Neural crest cell (in vitro differentiated cells): Measurements from ENCODE around the gene D2HGDH. TPM values are rescaled to one million over a fixed set of nuclear protein-coding genes. Genes with fewer than 3 reads are reported as not detected.

Experiments
- DNase-seq: peaks from one replicate; pipeline ENCODE4 v3.0.0; 2021; ENCODE audit warnings: low read depth, mixed read lengths, low spot score
- H3K27ac Mint-ChIP-seq: one replicate; pipeline ENCODE4 v1.8.0; 2021; ENCODE audit warnings: mild to moderate bottlenecking, mixed read lengths; ENCODE audit not compliant: unreplicated experiment
- H3K27me3 Mint-ChIP-seq: 2 replicates; pipeline ENCODE4 v1.8.0; 2021; ENCODE audit warnings: low read depth, mild to moderate bottlenecking, mixed read lengths
- H3K36me3 Mint-ChIP-seq: 2 replicates; pipeline ENCODE4 v1.8.0; 2021; ENCODE audit warnings: low read depth, mild to moderate bottlenecking, mixed read lengths
- H3K4me1 Mint-ChIP-seq: 2 replicates; pipeline ENCODE4 v1.8.0; 2021; ENCODE audit warnings: mixed read lengths
- H3K4me3 Mint-ChIP-seq: one replicate; pipeline ENCODE4 v1.8.0; 2021; ENCODE audit warnings: mild to moderate bottlenecking, mixed read lengths
- H3K9me3 Mint-ChIP-seq: 2 replicates; pipeline ENCODE4 v1.8.0; 2021; ENCODE audit warnings: mixed read lengths
- CTCF ChIP-seq: fragments of 200-600 bp; sonication (generic); conservative IDR thresholded peaks from 2 replicates; pipeline ENCODE4 v1.5.0; 2021; ENCODE audit warnings: antibody characterized with exemption, mild to moderate bottlenecking
- total RNA-seq: library from RNA; stranded (reverse); gene quantifications from 2 replicates; pipeline ENCODE4 v1.2.1, GENCODE V29; 2021

D2HGDH gene
- total RNA-seq, 1 donor from 2014 or later: 17.7 TPM

DNA sequence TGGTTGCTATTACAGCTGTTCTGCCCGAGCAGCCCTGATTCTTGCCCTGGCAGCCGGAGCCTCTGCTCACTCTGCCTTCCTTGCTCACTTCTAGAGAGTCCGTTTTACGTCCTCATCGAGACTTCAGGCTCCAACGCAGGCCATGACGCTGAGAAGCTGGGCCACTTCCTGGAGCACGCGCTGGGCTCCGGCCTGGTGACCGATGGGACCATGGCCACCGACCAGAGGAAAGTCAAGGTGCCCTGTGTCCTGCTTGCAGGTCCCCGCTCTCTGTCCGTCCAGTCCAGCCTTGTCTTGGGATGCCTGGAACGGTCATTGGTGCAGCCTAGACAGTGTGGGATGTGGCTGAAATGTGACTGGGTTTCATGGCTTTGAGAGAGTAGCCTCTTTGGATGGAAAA, 16.7 kb downstream of the D2HGDH start:
- no peak for DNase-seq
- Mint-ChIP-seq H3K36me3 (peaks cover 7% of the 10 kb centered on the region), H3K4me3 (no peak overlapping the region), H3K27ac (peak overlapping the region; percentile 75), H3K4me1 (no peaks in the 10 kb centered on the region), H3K27me3 (no peaks in the 10 kb centered on the region), H3K9me3 (peaks cover under 1% of the 10 kb centered on the region)
- TF ChIP-seq CTCF: no peak

GRCh38 chr2:241751776-241752175, 17.3 kb downstream of the D2HGDH start:
- DNase-seq: no peak
- peaks cover 6% of the 10 kb centered on the region for H3K36me3 Mint-ChIP-seq
- H3K27ac Mint-ChIP-seq: no peak overlapping the region
- H3K9me3 Mint-ChIP-seq: no peaks in the 10 kb centered on the region
- TF ChIP-seq CTCF: no peak
- no peaks in the 10 kb centered on the region for H3K4me1 Mint-ChIP-seq
- H3K27me3 Mint-ChIP-seq: no peaks in the 10 kb centered on the region
- no peak overlapping the region for H3K4me3 Mint-ChIP-seq

DNA sequence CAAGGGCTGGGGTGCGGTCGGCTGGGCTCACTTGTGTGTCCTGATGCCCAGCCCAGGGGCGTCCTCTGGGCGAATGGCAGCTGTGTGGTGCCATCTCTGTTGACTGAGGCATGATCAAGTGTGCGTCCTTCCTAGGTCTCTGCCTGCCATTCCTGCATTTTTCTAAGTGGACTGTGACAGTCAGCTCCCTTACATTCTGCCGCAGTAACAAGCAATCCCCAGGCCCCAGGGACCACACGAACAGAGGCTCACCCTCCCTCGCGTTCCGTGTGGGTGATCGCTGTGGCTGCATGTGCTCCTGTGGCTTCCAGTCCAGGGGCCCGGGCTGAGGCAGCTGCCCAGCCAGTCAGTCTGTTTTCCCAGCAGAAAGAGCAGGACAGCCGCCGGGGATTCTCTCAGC, 17.8 kb downstream of the D2HGDH start:
- TF ChIP-seq CTCF: no peak
- no peak overlapping the region for H3K4me3 Mint-ChIP-seq
- H3K27me3 Mint-ChIP-seq: no peaks in the 10 kb centered on the region

GRCh38 chr2:241752689-241753276, 18.4 kb downstream of the D2HGDH start:
- no peak for TF ChIP-seq CTCF
- Mint-ChIP-seq H3K27ac (no peak overlapping the region), H3K4me1 (no peaks in the 10 kb centered on the region), H3K9me3 (no peaks in the 10 kb centered on the region), H3K4me3 (no peak overlapping the region), H3K27me3 (no peaks in the 10 kb centered on the region), H3K36me3 (peaks cover 2% of the 10 kb centered on the region)
- DNase-seq: no peak

More for the DNA sequence above, 17.8 kb downstream of the D2HGDH start:
- Mint-ChIP-seq H3K9me3 (no peaks in the 10 kb centered on the region), H3K36me3 (peaks cover 3% of the 10 kb centered on the region), H3K4me1 (no peaks in the 10 kb centered on the region), H3K27ac (no peak overlapping the region)
- no peak for DNase-seq

GRCh38 chr2:241753493-241753892, 19.1 kb downstream of the D2HGDH start:
- Mint-ChIP-seq H3K27me3 (no peaks in the 10 kb centered on the region), H3K9me3 (no peaks in the 10 kb centered on the region), H3K4me3 (no peak overlapping the region), H3K27ac (no peak overlapping the region), H3K4me1 (no peaks in the 10 kb centered on the region), H3K36me3 (peaks cover 2% of the 10 kb centered on the region)
- DNase-seq: no peak
- no peak for TF ChIP-seq CTCF
